Coronary artery (tissue), 2 donors: ENCODE measurements around the gene DUSP11.
"Not testable (repeated sequence)": the region's sequence is repeated elsewhere in the genome, so short reads cannot be mapped to it uniquely, and the experiment has no call there.

ENCODE experiments used
- DNase-seq: peaks from one replicate; pipeline ENCODE4 v3.0.0-alpha.2; 2017; ENCODE audit warnings: low spot score
- H3K27ac ChIP-seq, 2 donors: fragments of 200-600 bp; sonication (generic); one replicate each; pipeline ENCODE4 v1.5.1; 2016 to 2019
- H3K4me3 ChIP-seq: fragments of 200-600 bp; sonication (generic); 2 replicates; pipeline ENCODE4 v1.5.1; 2016; ENCODE audit warnings: mild to moderate bottlenecking, moderate library complexity
- TF ChIP-seq, protein P1 (sequence below): fragments of 200-600 bp; sonication (generic); IDR thresholded peaks from one replicate; pipeline ENCODE4 v1.5.1; 2019; ENCODE audit warnings: antibody characterized with exemption

The DUSP11 gene

DNA sequence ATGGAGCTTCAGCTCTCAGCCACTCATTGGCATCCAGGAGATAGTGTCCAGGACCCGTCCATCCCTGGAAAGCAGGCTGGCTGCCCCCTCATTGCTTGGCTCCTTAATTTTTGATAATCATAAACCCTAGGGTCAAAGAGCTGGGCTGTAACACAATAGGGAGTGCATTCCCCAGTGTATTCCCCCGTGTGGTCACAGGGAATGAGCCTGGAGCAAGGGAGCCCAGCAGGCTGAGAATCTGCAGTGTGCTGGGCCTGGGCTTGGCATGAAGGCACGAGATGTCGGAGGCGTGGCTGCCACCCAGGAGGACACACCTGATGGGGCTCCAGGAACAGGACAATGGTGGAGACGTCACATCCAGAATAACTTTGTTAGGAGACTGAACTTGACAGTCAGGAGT lies 61.5 kb downstream of the DUSP11 start:
- TF ChIP-seq, protein P1, sequence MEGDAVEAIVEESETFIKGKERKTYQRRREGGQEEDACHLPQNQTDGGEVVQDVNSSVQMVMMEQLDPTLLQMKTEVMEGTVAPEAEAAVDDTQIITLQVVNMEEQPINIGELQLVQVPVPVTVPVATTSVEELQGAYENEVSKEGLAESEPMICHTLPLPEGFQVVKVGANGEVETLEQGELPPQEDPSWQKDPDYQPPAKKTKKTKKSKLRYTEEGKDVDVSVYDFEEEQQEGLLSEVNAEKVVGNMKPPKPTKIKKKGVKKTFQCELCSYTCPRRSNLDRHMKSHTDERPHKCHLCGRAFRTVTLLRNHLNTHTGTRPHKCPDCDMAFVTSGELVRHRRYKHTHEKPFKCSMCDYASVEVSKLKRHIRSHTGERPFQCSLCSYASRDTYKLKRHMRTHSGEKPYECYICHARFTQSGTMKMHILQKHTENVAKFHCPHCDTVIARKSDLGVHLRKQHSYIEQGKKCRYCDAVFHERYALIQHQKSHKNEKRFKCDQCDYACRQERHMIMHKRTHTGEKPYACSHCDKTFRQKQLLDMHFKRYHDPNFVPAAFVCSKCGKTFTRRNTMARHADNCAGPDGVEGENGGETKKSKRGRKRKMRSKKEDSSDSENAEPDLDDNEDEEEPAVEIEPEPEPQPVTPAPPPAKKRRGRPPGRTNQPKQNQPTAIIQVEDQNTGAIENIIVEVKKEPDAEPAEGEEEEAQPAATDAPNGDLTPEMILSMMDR = no peak
- DNase-seq = no peak
- H3K27ac ChIP-seq = no peak overlapping the region
- no peak overlapping the region for H3K4me3 ChIP-seq

DNA sequence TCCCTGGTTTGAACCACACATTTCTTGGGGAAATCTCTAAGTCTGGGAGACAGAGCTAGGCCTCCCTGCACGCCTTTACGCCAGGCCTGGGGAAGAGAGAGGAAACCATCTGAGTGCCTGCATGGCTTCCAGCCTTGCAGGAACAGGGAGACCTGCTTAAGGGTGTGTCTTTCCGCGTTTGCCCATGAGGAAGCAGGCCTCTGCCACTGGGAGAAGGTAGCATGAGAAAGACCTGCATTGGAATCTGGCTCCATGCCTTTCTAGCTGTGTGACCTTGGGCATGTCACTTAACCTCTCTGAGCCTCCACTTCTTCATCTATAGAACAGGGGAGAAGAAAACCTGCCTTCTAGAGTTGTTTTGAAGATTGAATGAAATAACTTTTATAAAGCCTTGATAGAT lies 62.2 kb downstream of the DUSP11 start:
- not testable (repeated sequence) for H3K4me3 ChIP-seq, DNase-seq, H3K27ac ChIP-seq

DNA sequence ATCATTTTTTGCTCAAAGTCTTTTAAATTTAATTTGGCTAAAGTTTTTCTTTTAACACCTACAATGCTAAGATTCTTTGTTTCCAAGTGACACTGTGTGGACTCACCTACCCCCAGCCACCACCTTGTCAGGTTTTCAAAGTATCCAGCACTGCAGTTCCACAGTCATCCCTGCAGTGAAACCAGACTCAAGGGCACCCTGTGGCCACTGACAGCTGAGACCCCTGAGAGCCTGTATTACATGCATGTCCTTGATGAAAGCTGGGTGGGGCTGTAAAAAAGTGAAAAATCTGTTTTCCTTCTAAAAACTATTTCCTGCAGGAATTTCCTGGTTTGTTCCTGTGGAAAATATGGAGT lies 62.7 kb downstream of the DUSP11 start:
- H3K4me3 ChIP-seq = no peak overlapping the region
- no peak overlapping the region for H3K27ac ChIP-seq
- TF ChIP-seq, protein P1 = no peak
- DNase-seq = no peak

DNA sequence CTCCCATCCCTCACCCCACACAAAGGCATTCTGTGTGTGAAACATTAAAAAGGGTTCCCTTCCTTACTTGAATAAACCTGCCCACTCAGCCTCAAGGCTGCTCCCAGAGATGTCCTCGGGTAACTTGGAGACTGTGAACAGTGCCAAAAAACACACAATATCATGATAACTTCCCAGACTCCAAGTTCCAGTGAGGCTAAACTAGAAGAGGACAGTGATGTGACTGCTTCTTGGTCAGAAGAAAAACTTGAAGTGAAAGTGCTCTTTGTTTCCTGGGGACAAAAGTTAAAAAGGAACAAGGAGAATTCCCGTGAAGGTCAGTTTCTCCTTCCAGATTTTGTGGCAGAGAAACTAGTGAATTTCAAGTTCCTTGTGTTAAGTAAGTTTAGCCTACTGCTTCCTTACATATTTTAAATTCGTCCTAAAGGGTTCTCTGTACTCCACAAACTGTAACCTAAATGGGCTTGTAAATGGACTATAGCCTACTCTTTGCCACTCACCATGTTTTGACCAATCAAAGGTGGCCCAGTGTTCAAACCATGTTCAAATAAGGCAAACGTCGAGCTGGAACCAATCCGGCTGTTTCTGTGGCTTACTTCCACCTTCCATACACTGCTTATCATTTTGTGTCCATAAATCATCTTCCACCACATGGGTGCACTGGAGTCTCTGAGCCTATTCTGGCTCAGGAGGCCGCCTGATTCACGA lies 63.2 kb downstream of the DUSP11 start:
- TF ChIP-seq, protein P1 = no peak
- DNase-seq = no peak
- H3K27ac ChIP-seq = peak overlapping the region; percentile 15 to 75
- peak overlapping the region; percentile 59 for H3K4me3 ChIP-seq

DNA sequence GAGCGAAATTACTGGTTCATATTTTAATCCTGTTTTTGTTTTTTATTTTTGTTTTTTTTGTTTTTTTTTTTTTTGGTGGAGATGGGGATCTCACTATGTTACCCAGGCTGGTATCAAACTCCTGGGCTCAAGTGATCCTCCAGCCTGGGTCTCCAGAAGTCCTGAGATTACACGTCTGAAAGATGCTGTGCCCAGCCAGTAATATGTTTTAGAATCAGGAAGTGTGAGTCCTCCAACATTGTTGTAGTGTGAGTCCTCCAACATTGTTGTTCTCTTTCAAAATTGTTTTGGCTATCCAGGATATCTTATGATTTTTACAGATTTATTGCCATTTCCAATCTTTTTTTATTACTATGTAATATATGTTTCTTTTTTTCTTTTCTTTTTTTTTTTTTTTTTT lies 65.8 kb downstream of the DUSP11 start:
- no peak for DNase-seq
- TF ChIP-seq, protein P1 = no peak
- no peak overlapping the region for H3K4me3 ChIP-seq
- H3K27ac ChIP-seq = no peak overlapping the region
